ENCODE measurements around the gene RAB12.

Gene RAB12

GRCh38 chr18:8685141-8685913, 76.1 kb downstream of the RAB12 start:
- DNase-seq (ENCODE audit: low read depth) = no peak

- DNase-seq (ENCODE audit: low read depth) = no peak
Measured at GRCh38 chr18:8685914-8686216, 76.6 kb downstream of the RAB12 start.

DNA sequence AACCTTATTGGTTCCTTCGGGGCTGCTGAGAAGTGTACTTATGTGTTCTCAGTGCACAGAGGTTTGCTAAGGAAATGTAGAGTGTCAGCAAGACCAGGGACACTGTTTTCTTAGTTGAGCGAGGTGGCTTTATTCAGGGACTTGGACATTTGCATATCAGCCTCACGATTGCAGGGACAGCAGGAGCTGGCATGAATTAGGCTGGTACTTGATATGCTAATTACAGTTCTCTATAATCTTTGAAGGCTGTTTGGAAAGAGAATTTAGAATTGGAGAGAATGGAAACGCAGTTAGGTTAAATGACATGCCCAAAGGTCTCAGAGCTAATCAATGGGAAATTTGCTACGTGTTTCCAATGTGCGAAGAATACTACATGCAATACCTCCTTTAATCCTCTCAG, 77.4 kb downstream of the RAB12 start:
- no peak for DNase-seq (ENCODE audit: low read depth)

DNA sequence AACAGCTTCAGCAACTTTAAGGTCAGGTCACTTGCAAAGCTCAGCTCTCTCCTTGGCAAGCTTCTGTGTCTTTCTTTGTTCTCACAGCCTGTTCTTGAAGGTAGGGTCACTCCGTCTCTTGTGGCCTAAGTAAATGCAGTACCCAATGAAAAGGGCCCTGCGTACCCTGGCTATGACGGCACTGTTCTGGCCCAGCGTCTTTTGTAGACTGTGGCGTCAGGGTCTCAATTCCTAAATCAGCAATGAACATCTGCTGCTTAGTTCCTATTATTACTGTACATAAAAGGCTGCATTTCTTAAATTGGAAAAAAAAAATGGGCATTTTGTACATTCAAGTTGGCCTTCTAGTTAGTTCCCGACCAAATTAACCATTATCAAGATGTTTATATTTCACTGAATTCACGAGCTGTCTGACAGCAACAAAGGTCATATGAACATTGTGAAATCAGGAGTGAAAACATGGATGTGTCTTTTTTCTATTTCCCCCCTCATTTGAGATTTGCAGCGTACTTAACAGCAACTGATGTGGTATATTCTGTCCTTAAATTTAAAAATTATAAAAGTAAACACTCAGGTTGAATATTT, 79.1 kb downstream of the RAB12 start:
- no peak for DNase-seq (ENCODE audit: low read depth)

DNA sequence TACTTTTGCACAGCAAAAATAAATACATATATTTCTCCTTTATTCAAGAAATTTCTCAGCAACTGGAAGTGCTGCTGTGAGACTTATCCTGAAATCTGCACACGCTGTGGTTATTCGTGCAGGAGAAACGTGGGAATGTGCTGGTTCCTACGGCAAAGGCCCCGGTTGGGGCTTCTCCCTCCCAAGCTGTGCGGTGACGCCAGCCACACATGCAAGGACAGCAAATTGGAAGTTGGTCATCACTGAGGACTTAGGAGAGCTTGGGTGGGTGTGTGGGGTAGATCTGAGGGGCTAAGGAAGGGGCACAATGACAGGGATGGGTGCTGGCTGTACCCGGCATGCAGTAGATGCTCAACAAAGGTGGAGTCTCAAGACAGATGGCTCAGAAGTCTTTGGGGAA, 79.6 kb downstream of the RAB12 start:
- no peak for DNase-seq (ENCODE audit: low read depth)

Measured in ELR (cell line).